Heart left ventricle (tissue), 13 donors: ENCODE measurements around the gene CCL22.

Source experiments
- CTCF ChIP-seq, 12 donors: fragments of 200-600 bp; sonication (generic) in 4 of 12; IDR thresholded peaks; one replicate each; pipeline versions ENCODE4 v1.5.0 to v1.8.0; 2018 to 2022; ENCODE audit warnings: antibody characterized with exemption in 12 of 12, mild to moderate bottlenecking in 5 of 12
- POLR2A ChIP-seq, 2 donors: fragments of 450-650 bp; IDR thresholded peaks; one replicate each; pipeline ENCODE4 v1.6.1; 2017; ENCODE audit warnings: antibody characterized with exemption in 2 of 2, mild to moderate bottlenecking in 2 of 2, moderate library complexity in 2 of 2
- donor health status: ischemic (EF 13 %, LVEDD 7.1; RV severe dilation, severe dysfunction).
- donor health status: DM: no; HTN: yes; CAD: no.
- donor health status: DM: no; HTN: no; CAD: no.
- donor health status: ischemic (EF 25% LVEDD 6.9; RV normal size, moderate dysfunction).
- donor health status: ischemic (EF 25% LVEDD 5.7; RV mildly dilated, moderate dysfunction).
- donor health status: ischemic (EF 35%, LVEDD 5.7; RV mildly dilated, moderate dysfunction).
- donor health status: nonischemic (EF 11% LVEDD 7.7; RV severe dilation, severe dysfunction).
- donor health status: DM: yes; HTN: yes; CAD: no.
- donor health status: PGD.
- donor health status: ischemic (EF 29% LVEDD 5.4; RV normal size, mild dysfunction).
- donor health status: nonischemic (EF 23%, LVEDD 6.1; RV moderate dilation, normal function).

- TF ChIP-seq POLR2A (IDR thresholded peaks at IDR 0.05) (no peak), CTCF (IDR thresholded peaks at IDR 0.05) (no peak)
Measured at GRCh38 chr16:57319646-57320045, 38.9 kb upstream of the CCL22 start.
